Subcutaneous adipose tissue (tissue), 4 donors: ENCODE results near the gene XDH. TPM values are rescaled to one million over a fixed set of nuclear protein-coding genes. Genes with fewer than 3 reads are reported as not detected.

Experiments
- total RNA-seq, 4 donors: library from RNA; depleted of rRNA; stranded (reverse); fragments of >200 nt; gene quantifications; one replicate each; pipeline ENCODE4 v1.1.0, GENCODE V29; 2016
- TF ChIP-seq, protein P1 (sequence below): fragments of 450-650 bp; IDR thresholded peaks from one replicate; pipeline ENCODE4 v1.5.1; 2016; ENCODE audit warnings: low read depth, mild to moderate bottlenecking, control low read depth, antibody characterized with exemption, moderate library complexity

XDH gene
- total RNA-seq, 4 donors from 2014 or later: not detected

DNA sequence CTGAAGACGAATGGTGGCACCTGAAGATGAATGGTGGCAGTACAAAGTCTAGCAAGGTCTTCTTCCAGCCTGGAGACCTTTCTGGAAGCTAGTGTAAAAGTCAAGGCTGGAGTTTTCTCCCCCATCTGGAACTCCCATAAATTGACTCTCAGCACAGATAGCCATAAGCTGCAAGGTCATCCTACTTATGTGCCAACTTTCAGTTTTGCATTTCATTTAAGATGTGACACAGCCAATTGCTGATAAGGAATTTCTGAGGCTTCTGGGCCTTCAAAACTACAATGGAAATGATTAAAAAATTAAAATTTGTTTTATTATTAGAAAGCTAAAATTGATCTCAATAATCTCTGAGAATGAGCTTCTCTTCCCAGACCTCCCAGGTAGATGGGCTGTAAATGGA lies 10.2 kb downstream of the XDH start:
- TF ChIP-seq, protein P1, sequence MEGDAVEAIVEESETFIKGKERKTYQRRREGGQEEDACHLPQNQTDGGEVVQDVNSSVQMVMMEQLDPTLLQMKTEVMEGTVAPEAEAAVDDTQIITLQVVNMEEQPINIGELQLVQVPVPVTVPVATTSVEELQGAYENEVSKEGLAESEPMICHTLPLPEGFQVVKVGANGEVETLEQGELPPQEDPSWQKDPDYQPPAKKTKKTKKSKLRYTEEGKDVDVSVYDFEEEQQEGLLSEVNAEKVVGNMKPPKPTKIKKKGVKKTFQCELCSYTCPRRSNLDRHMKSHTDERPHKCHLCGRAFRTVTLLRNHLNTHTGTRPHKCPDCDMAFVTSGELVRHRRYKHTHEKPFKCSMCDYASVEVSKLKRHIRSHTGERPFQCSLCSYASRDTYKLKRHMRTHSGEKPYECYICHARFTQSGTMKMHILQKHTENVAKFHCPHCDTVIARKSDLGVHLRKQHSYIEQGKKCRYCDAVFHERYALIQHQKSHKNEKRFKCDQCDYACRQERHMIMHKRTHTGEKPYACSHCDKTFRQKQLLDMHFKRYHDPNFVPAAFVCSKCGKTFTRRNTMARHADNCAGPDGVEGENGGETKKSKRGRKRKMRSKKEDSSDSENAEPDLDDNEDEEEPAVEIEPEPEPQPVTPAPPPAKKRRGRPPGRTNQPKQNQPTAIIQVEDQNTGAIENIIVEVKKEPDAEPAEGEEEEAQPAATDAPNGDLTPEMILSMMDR: no peak

DNA sequence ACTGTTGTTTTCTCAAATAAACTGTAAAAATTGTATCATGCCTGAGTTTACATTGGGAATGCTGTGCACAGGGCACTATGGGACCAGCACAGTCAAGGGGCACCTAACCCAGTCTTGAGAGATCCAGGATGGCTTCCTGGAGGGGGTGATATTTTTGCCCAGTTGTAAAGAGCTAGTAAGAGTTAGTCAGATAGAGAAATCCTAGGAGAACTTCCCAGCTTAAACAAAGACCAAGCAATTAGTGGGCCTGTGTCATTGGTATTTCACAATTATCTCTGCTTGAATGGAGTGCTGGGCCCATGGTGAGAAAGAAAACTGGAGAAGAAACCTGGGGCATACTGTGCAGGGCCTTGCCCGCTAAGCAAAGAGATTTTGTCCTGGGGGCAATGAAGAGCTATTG lies 12.2 kb downstream of the XDH start:
- TF ChIP-seq, protein P1: no peak

DNA sequence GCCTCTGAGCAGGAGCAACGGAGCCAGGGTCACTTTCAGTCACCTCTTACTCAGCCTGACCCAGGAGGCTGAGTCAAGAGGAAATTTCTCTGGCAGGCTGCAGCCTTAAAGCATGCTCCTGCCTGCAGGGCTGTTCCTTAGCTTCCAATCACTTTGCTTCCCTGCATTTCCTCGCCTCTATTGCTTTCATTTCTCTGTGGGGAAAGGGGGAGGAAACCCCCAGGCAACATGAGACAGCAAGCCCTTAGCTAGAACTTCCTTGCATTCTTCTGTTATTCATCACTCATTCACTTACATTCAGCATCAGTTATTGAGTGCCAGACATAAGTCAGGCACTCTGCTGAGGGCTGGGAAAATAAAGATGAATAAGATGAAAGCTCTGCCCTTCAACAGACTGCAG lies 13.0 kb downstream of the XDH start:
- TF ChIP-seq, protein P1: no peak

DNA sequence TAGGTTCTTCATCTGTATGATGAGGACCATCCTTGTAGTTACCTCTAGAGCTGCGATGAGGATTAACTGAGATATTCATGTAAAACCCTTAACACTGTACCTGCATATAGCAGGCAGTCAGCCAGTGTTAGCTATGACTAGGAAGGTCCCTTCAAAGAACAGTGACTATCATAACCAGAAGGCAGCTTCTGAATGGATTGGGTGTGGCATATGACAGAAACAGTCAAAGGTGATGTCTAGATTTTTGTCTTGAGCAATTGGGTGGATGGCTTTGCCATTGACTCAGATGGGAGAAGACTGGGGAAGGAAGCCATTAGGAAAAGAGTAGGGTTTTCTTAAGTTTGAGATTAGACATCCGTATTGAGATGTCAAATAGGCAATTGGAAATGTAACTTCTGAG lies 15.7 kb downstream of the XDH start:
- TF ChIP-seq, protein P1: no peak

DNA sequence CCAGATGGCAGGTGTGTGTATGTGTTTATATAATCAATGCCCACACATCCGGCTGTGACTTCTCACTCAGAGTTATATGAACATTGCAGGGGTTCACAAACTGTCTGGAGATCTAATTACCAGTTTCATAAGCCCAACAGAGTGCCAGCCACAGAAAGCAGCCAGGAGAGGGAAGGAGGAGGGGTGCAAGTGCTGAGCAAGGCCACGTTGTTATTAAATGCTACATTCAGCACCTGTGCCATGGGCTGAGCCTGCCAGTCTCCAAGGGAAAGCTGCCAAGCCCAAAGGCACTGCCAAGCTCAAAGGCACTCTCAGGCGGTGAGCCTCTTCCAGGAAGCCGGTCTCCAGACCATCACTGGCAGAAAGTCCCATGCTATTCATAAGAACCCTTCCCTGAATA lies 17.4 kb downstream of the XDH start:
- TF ChIP-seq, protein P1: no peak

DNA sequence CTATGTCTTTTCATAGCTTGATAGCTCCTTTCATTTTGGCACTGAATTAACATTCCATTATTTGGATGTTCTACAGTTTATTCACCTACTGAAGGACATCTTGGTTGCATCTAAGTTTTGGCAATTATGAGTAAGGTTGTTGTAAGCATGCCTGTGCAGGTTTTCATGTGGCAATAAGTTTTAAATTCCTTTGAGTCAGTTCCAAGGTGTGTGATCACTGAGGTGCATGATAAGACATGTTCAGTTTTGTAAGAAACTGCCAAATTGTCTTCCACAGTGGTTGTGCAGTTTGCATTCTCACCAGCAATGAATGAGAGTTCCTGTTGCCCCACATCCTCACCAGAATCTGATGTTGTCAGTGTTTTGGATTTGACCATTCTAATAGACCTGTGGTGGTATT lies 24.2 kb downstream of the XDH start:
- TF ChIP-seq, protein P1: no peak

DNA sequence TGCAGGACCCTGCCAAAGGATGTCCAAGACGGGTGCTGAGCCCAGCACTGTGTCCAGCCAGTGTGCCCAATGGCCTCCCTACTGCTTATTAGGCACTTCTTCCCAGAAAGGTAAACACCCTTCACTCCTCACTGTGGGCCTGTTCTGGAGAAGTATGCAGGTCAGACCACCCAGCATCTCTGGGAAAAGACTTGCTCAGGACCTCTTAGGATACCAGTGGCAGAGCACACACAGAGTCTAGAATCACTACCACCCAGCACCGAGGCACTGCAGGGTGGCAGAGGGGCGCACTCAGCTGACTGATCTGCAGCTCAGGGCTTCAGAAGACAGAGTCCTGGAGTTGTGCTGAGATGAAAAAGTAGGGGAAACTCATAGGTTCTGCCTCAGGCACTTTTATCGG lies 25.8 kb downstream of the XDH start:
- TF ChIP-seq, protein P1: no peak
